HG02798 (cell line): ENCODE measurements around the gene TBC1D22A.
"Not testable (repeated sequence)": the region's sequence is repeated elsewhere in the genome, so short reads cannot be mapped to it uniquely, and the experiment has no call there.

Source experiments
- ATAC-seq: cut with Tn5 transposase; IDR thresholded peaks from one replicate; pipeline ENCODE4 v1.9.1; 2021; ENCODE audit warnings: mild to moderate bottlenecking; ENCODE audit not compliant: unreplicated experiment, poor library complexity

Gene TBC1D22A

GRCh38 chr22:46976598-46976997, 214.1 kb downstream of the TBC1D22A start:
- ATAC-seq, result no peak

DNA sequence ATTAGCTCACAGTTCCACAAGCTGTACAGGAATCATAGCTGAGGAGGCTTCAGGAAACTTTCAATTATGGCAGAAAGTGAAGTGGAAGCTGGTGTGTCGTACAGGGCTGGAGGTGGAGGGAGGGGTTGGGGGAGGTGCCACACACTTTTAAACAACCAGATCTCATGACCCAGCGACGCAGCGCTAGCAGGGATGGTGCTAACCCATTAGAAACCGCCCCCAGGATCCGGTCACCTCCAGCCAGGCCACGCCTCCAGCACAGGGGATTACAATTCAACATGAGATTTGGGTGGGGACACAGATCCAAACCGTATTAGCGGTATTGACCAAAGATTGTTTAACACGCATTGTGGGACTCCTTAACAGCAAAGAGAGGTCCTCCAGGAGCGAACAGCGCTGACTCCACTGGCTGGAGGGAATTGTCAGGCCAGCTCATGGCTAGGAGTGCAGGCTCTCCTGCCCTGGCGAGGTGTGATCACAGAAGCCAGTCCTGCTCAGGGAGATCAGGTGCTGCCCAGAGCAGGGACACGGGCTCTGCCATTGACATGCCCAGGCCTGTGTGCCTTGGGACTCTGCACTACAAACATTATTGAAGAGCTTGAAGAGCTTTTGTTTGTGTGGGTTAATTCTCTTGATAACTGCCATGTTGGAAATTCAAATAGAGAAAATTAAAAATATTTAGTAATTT, 215.3 kb downstream of the TBC1D22A start:
- ATAC-seq, result no peak

DNA sequence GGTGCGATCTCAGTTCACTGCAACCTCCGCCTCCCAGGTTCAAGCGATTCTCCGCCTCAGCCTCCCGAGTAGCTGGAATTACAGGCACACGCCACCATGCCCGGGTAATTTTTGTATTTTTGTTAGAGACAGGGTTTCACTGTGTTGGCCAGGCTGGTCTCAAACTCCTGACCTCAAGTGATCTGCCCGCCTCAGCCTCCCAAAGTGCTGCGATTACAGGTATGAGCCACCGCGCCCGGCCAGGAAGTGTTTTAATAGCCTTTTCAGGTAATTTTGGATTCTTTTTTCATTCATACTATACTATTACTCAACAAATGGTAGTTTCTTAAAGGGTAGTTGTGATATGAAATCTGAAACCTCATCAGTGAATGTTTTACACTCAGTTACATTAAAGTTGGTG, 216.2 kb downstream of the TBC1D22A start:
- not testable (repeated sequence) for ATAC-seq

GRCh38 chr22:46979506-46979905, 217.1 kb downstream of the TBC1D22A start:
- no peak for ATAC-seq

GRCh38 chr22:46980392-46980791, 217.9 kb downstream of the TBC1D22A start:
- ATAC-seq, result no peak

DNA sequence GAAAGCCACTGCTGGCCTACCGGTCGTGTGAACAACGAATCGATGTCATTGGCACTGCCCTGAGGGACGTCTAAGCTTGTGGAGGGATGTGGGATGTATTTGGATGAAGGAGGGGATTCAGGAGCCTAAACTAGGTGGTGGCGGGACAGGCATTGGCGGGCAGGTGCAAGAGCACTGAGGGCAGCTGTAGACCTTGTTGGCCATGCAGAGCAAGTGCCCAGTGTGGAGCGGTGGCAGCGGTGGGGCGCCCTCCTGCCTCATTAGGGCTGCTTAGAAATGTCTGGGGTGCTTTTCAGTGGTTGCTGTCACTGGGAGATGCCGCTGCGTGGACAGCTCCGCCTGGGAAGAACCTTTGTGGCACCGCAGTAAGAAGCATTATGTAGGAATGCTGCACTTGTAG, 220.2 kb downstream of the TBC1D22A start:
- no peak for ATAC-seq

DNA sequence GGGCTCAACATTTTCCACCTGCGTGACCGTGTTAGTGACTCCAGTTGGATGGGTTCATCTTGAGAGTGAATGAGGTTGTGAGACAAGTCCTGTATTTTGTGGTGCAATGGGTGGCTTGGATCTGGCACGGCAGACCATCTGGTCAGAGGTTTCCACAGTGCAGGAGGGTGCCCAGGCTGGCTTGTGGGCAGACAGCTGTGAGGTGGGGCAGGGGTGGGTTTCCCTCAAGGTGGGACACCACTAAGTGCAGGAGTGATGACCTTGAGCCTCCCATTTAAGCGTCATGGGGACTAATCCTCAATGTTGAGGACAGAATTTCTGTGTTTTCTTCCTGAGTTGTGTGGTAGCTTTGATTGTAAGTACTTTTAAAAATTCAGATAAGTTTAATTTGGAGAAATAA, 220.6 kb downstream of the TBC1D22A start:
- no peak for ATAC-seq

GRCh38 chr22:46984751-46985506, 222.5 kb downstream of the TBC1D22A start:
- ATAC-seq, result no peak

DNA sequence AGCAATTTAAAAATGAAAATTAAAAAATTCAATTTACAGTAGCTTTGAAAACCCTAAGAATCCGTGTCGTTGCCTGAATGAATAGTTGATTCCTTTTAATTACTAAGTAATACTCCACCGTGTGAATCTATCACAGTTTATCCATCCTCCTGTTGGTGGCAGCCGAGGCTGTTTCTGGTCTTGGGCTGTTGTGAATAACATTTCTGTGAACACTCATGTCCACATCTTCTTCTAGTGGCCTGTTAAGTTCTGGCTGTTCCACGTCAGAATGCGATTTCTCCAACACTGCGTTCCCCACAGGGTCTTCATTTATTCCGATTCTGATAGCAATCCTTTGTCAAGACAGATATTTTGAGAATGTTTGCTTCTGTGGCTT, 223.0 kb downstream of the TBC1D22A start:
- no peak for ATAC-seq

- no peak for ATAC-seq
Observed at GRCh38 chr22:46986788-46987187, 224.3 kb downstream of the TBC1D22A start.

DNA sequence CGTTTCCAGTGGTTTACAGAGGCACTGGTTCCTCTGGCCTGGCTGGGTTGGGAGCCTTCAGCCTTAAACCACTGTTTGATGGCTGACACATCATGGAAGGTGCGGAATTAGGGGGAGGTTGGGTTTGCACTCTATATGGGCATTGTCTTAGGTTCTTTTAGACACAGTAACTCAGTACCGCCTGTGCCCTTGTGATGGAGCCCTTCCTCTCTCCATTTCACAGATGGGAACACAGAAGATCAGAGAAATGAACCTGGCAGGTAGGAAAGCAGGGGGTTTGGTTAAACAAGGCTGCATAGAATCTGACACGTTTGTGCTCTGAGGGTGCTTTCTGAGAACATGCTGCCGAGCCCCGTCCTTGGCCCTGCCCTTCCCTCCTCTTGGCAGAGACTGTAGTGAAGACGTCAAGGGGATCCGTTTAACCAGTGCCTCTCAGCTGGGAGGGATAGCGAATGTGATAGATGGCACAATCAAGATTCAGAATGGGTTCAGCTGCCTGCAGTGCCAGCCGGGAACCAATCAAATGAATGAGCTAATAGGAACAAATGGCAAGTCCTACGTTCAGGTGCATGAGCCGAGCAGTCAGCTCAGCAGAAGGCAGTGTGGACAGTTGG, 228.6 kb downstream of the TBC1D22A start:
- no peak for ATAC-seq

- no peak for ATAC-seq
Observed at GRCh38 chr22:46991666-46992065, 229.2 kb downstream of the TBC1D22A start.

- ATAC-seq, result no peak
Observed at GRCh38 chr22:46992121-46992731, 229.8 kb downstream of the TBC1D22A start.

DNA sequence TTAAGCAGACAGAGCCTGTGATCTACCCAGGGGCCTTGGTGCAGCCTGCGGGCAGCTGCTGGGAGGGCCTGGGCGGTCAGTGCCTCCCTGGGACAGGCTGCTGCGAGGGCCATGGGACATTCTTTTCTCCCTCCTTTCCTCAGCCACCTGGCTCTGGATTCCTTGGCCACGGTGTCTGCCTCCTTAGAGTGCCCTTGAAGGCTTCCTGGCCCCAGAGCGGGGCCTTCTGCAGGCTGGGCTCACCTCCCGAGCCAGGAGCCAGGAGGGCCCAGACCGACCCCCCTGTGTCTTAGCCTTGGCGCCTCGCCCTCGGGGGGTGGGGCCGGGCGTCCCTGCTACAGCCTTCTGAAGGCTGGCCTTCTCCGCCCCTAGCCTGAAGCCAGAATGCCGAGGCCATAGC, 231.2 kb downstream of the TBC1D22A start:
- ATAC-seq, result no peak

- ATAC-seq, result no peak
Observed at GRCh38 chr22:46994265-46994664, 231.8 kb downstream of the TBC1D22A start.

GRCh38 chr22:46994983-46995382, 232.5 kb downstream of the TBC1D22A start:
- ATAC-seq, result no peak

DNA sequence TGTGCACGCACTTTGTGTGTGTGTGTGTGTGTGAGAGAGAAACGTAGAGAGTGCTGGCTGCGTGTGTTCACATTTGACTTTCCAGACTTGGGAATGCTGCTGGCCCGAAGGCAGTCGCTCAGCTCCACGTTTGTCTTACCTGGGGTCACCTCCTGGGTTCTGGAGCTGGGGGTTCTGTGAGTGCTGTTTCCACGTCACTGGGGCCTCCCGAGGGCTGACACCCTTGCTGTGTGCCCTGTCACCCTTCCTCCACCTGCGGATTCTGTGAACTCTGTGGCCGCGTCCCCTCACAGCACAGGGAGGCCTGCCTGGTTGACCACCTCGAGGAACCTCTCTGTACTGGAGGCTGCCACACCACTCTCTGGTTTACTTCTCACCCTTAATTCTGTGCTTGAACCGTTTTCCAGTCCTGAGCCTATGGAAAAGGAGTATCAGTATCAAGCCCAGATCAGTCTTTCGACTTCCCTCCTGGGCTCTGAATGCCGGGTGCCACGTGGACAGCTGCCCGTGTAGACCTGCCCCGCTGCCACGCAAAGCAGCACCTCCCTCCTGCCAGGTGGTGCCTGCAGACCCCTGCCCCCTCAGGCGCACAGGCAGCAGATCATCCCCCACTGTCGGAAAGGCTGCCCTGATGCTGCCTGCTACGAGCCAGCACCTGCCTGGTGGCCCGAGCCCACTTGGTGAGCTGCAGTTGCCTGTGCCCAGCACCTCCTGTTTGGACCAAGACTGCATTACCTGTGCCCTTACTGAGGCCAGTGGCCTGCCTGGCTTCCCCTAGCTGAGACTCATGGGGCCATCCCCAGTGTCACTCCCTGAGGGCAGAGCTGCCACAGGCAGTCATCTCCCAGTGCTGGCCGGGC, 233.3 kb downstream of the TBC1D22A start:
- no peak for ATAC-seq

GRCh38 chr22:46996595-46997310, 234.3 kb downstream of the TBC1D22A start:
- no peak for ATAC-seq

- ATAC-seq, result no peak
Observed at GRCh38 chr22:46997311-46997970, 235.0 kb downstream of the TBC1D22A start.
